Measurements from ENCODE around the gene PHLDB3.
A peak's percentile ranks its signal among the peaks of the same experiment; 100 is the strongest.
"Not testable (repeated sequence)": the region's sequence is repeated elsewhere in the genome, so short reads cannot be mapped to it uniquely, and the experiment has no call there.

PHLDB3 gene

GRCh38 chr19:43526884-43527859 lies 22.6 kb upstream of the PHLDB3 start, which contains the start of gene ETHE1:
TSS of gene ETHE1 (minus strand) at chr19:43527201. CDS start at chr19:43527177, 24 bp downstream.
- DNase-seq, result peak; percentile 68

- DNase-seq, result no peak
Observed at GRCh38 chr19:43525836-43526771, 21.6 kb upstream of the PHLDB3 start.

GRCh38 chr19:43524922-43525835 lies 20.6 kb upstream of the PHLDB3 start:
- DNase-seq, result no peak

- DNase-seq, result not testable (repeated sequence)
Observed at GRCh38 chr19:43523696-43524095, 19.1 kb upstream of the PHLDB3 start.

GRCh38 chr19:43522929-43523328 lies 18.4 kb upstream of the PHLDB3 start:
- DNase-seq, result no peak

GRCh38 chr19:43519436-43520088 lies 15.0 kb upstream of the PHLDB3 start:
- peak; percentile 58 for DNase-seq

- no peak for DNase-seq
Observed at GRCh38 chr19:43518051-43518450, 13.5 kb upstream of the PHLDB3 start.

- DNase-seq, result not testable (repeated sequence)
Observed at GRCh38 chr19:43512399-43512798, 7.9 kb upstream of the PHLDB3 start.

GRCh38 chr19:43511324-43511723 lies 6.8 kb upstream of the PHLDB3 start:
- DNase-seq, result no peak

GRCh38 chr19:43510713-43511112 lies 6.2 kb upstream of the PHLDB3 start:
- DNase-seq, result no peak

GRCh38 chr19:43507880-43508279 lies 3.3 kb upstream of the PHLDB3 start:
- DNase-seq, result no peak

- no peak for DNase-seq
Observed at GRCh38 chr19:43506629-43507028, 2.1 kb upstream of the PHLDB3 start.

- DNase-seq, result no peak
Observed at GRCh38 chr19:43505941-43506340, 1.4 kb upstream of the PHLDB3 start.

- no peak for DNase-seq
Observed at GRCh38 chr19:43505186-43505456, 575 bp upstream of the PHLDB3 start.

GRCh38 chr19:43503501-43504425 lies 783 bp downstream of the PHLDB3 start:
- peak; percentile 98 for DNase-seq

- DNase-seq, result no peak
Observed at GRCh38 chr19:43502419-43502976, 2.0 kb downstream of the PHLDB3 start.

- DNase-seq, result no peak
Observed at GRCh38 chr19:43501661-43502418, 2.7 kb downstream of the PHLDB3 start.

- no peak for DNase-seq
Observed at GRCh38 chr19:43499042-43499441, 5.5 kb downstream of the PHLDB3 start.

GRCh38 chr19:43498233-43498842 lies 6.2 kb downstream of the PHLDB3 start:
- DNase-seq, result no peak

Measured in activated effector memory CD4-positive, alpha-beta T cell treated with Interleukin-2 at 50 U/mL for 16 hours (primary cell).